GM21737 (cell line): ENCODE results near the gene TMEM59.
"Not testable (repeated sequence)": the region's sequence is repeated elsewhere in the genome, so short reads cannot be mapped to it uniquely, and the experiment has no call there.

ENCODE experiments used
- ATAC-seq: cut with Tn5 transposase; IDR thresholded peaks from one replicate; pipeline ENCODE4 v1.9.1; 2021; ENCODE audit warnings: mild to moderate bottlenecking, moderate library complexity; ENCODE audit not compliant: unreplicated experiment

Gene TMEM59

GRCh38 chr1:54013393-54014008, 39.5 kb downstream of the TMEM59 start:
- ATAC-seq, result no peak

GRCh38 chr1:54012863-54013262, 40.1 kb downstream of the TMEM59 start:
- ATAC-seq, result no peak

GRCh38 chr1:54012008-54012325, 41.0 kb downstream of the TMEM59 start:
- ATAC-seq, result no peak

- ATAC-seq, result no peak
These were observed 41.5 kb downstream of the TMEM59 start for GRCh38 chr1:54011316-54012007.

GRCh38 chr1:54010415-54011117, 42.4 kb downstream of the TMEM59 start:
- ATAC-seq, result no peak

- no peak for ATAC-seq
These were observed 43.6 kb downstream of the TMEM59 start for GRCh38 chr1:54009406-54009805.

GRCh38 chr1:54008876-54009275, 44.1 kb downstream of the TMEM59 start:
- ATAC-seq, result no peak

- no peak for ATAC-seq
These were observed 45.4 kb downstream of the TMEM59 start for GRCh38 chr1:54007613-54008012.

- no peak for ATAC-seq
These were observed 46.5 kb downstream of the TMEM59 start for GRCh38 chr1:54006508-54006907.

GRCh38 chr1:54004481-54005049, 48.4 kb downstream of the TMEM59 start:
- ATAC-seq, result no peak

GRCh38 chr1:54003750-54004480, 49.1 kb downstream of the TMEM59 start:
- not testable (repeated sequence) for ATAC-seq

GRCh38 chr1:54003249-54003646, 49.8 kb downstream of the TMEM59 start:
- no peak for ATAC-seq

GRCh38 chr1:54002544-54003248, 50.3 kb downstream of the TMEM59 start:
- no peak for ATAC-seq

GRCh38 chr1:54001591-54001990, 51.4 kb downstream of the TMEM59 start:
- no peak for ATAC-seq

GRCh38 chr1:53999920-54000319, 53.1 kb downstream of the TMEM59 start:
- no peak for ATAC-seq

GRCh38 chr1:53998223-53998622, 54.8 kb downstream of the TMEM59 start:
- no peak for ATAC-seq

GRCh38 chr1:53995683-53996082, 57.3 kb downstream of the TMEM59 start:
- no peak for ATAC-seq

- not testable (repeated sequence) for ATAC-seq
These were observed 58.5 kb downstream of the TMEM59 start for GRCh38 chr1:53994516-53994915.

GRCh38 chr1:53992085-53992874, 60.7 kb downstream of the TMEM59 start:
- no peak for ATAC-seq

GRCh38 chr1:53987880-53988279, 65.1 kb downstream of the TMEM59 start:
- ATAC-seq, result no peak
